Activated naive CD8-positive, alpha-beta T cell (primary cell): ENCODE measurements around the gene SIRPB2.
A peak's percentile ranks its signal among the peaks of the same experiment; 100 is the strongest.

Experiments used
- H3K27ac Mint-ChIP-seq: one replicate; pipeline ENCODE4 v1.8.0; 2021; ENCODE audit warnings: mixed read lengths
- H3K27me3 Mint-ChIP-seq: one replicate; pipeline ENCODE4 v1.8.0; 2021; ENCODE audit warnings: mixed read lengths
- H3K36me3 Mint-ChIP-seq: one replicate; pipeline ENCODE4 v1.8.0; 2021; ENCODE audit warnings: mixed read lengths
- H3K4me1 Mint-ChIP-seq: one replicate; pipeline ENCODE4 v1.8.0; 2021; ENCODE audit warnings: low read depth, mixed read lengths
- H3K4me3 Mint-ChIP-seq: one replicate; pipeline ENCODE4 v1.8.0; 2021; ENCODE audit warnings: mild to moderate bottlenecking, mixed read lengths
- H3K9me3 Mint-ChIP-seq: one replicate; pipeline ENCODE4 v1.8.0; 2021; ENCODE audit warnings: low read depth, mixed read lengths

Gene SIRPB2

GRCh38 chr20:1448081-1448620, 43.1 kb downstream of the SIRPB2 start:
- Mint-ChIP-seq H3K27me3 (no peaks in the 10 kb centered on the region), H3K27ac (no peak overlapping the region), H3K36me3 (peaks cover 19% of the 10 kb centered on the region), H3K9me3 (no peaks in the 10 kb centered on the region), H3K4me3 (no peak overlapping the region), H3K4me1 (no peaks in the 10 kb centered on the region)

DNA sequence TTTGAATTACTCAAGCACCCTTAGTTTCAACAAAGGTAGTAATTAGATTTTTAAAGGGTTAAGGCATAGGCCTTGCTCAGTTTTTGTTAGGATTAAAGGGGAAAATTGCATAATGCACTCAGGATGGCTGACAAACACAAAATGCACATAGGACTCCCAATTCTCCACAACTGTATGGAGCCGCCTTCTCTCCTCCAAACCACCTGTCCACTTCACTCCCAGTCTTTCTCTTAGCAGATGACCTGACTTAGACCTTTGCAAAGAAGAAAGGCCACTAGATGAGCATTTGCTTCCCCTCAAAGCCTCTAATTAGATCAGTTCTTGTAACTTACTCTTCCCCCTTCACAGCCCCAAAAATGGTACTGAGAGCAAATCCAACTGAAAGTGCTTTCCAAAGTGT, 44.7 kb downstream of the SIRPB2 start:
- H3K27me3 Mint-ChIP-seq: no peaks in the 10 kb centered on the region

GRCh38 chr20:1443085-1443484, 48.1 kb downstream of the SIRPB2 start:
- H3K27ac Mint-ChIP-seq: no peak overlapping the region
- H3K9me3 Mint-ChIP-seq: no peaks in the 10 kb centered on the region
- peaks cover 6% of the 10 kb centered on the region for H3K36me3 Mint-ChIP-seq
- no peak overlapping the region for H3K4me3 Mint-ChIP-seq
- H3K4me1 Mint-ChIP-seq: peaks cover 20% of the 10 kb centered on the region
- no peaks in the 10 kb centered on the region for H3K27me3 Mint-ChIP-seq

More for the DNA sequence above, 44.7 kb downstream of the SIRPB2 start:
- H3K36me3 Mint-ChIP-seq: peaks cover 14% of the 10 kb centered on the region
- no peak overlapping the region for H3K4me3 Mint-ChIP-seq
- no peak overlapping the region for H3K27ac Mint-ChIP-seq
- H3K9me3 Mint-ChIP-seq: no peaks in the 10 kb centered on the region
- peaks cover 9% of the 10 kb centered on the region for H3K4me1 Mint-ChIP-seq

DNA sequence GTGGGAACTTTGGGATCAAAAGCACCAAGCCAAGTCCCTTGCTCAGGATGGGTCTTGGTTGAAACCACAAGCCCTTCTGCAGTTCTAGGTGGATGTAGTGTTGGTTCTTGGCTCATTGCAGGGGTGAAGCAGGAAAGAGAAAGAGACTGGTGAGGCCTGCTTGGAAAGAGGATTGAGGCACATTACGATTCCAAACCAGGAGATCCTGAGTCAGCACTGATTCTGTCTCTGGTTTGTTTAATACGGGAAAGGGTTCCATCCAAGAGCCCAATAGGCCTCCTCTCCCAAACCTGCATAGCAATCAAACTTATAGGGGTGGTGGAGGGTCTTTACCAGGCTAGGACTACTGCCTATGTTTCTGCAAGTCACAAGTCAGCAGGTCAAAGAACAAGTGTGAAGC, 48.9 kb downstream of the SIRPB2 start:
- no peak overlapping the region for H3K27ac Mint-ChIP-seq
- H3K4me3 Mint-ChIP-seq: no peak overlapping the region
- no peaks in the 10 kb centered on the region for H3K27me3 Mint-ChIP-seq
- no peaks in the 10 kb centered on the region for H3K9me3 Mint-ChIP-seq
- H3K36me3 Mint-ChIP-seq: peaks cover 8% of the 10 kb centered on the region
- H3K4me1 Mint-ChIP-seq: peaks cover 21% of the 10 kb centered on the region

DNA sequence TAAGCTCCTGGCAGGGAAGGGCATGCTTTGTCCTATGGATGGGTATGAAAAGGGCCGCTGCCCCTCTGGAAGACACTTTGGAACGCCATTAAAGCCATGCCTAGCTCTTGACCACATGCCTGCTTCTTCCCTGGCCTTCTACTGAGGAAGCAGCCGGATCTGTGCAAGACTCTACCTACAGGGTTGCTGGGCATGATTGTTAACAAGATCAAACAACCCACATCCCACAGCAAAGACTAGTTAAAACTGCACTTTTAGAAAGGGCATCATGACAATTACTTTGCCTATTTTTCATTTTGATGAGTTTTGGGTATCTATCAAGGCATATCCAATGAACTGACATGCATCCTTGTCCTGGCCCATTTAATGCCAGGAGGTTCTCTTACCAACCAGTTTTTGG, 50.1 kb downstream of the SIRPB2 start:
- H3K27me3 Mint-ChIP-seq: no peaks in the 10 kb centered on the region
- H3K9me3 Mint-ChIP-seq: no peaks in the 10 kb centered on the region
- no peak overlapping the region for H3K27ac Mint-ChIP-seq
- H3K4me3 Mint-ChIP-seq: no peak overlapping the region
- peaks cover 24% of the 10 kb centered on the region for H3K4me1 Mint-ChIP-seq
- peaks cover 6% of the 10 kb centered on the region for H3K36me3 Mint-ChIP-seq

DNA sequence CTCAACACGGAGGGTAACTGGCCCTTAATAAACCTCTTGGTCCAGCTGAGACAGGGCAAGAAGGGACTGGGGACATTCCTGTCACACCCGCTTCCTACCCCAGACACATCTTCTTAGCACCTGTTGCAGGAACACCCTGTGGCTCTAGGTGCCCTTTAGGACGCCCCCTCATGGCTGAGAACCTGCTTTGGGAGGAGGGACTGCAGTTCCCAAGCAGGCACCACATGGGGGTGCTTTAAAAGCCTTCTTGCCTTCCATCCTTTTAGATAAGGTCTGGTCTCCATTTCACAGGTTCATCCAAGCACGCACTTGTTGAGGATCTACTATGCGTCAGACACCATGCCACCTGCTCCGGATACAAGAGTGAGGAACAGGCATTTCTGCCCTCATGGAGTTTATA, 51.2 kb downstream of the SIRPB2 start:
- Mint-ChIP-seq H3K36me3 (peaks cover 6% of the 10 kb centered on the region), H3K9me3 (no peaks in the 10 kb centered on the region), H3K27me3 (no peaks in the 10 kb centered on the region), H3K4me1 (peaks cover 30% of the 10 kb centered on the region), H3K27ac (no peak overlapping the region), H3K4me3 (no peak overlapping the region)

- H3K36me3 Mint-ChIP-seq: peaks cover 9% of the 10 kb centered on the region
- peaks cover 38% of the 10 kb centered on the region for H3K4me1 Mint-ChIP-seq
- H3K9me3 Mint-ChIP-seq: no peaks in the 10 kb centered on the region
- no peak overlapping the region for H3K4me3 Mint-ChIP-seq
- H3K27ac Mint-ChIP-seq: no peak overlapping the region
- H3K27me3 Mint-ChIP-seq: no peaks in the 10 kb centered on the region
These were observed 52.9 kb downstream of the SIRPB2 start for GRCh38 chr20:1438361-1438760.

GRCh38 chr20:1437235-1437904, 53.9 kb downstream of the SIRPB2 start:
- H3K4me1 Mint-ChIP-seq: peaks cover 38% of the 10 kb centered on the region
- peaks cover 9% of the 10 kb centered on the region for H3K36me3 Mint-ChIP-seq
- no peak overlapping the region for H3K4me3 Mint-ChIP-seq
- H3K27me3 Mint-ChIP-seq: no peaks in the 10 kb centered on the region
- peak overlapping the region; percentile 61 for H3K27ac Mint-ChIP-seq
- H3K9me3 Mint-ChIP-seq: no peaks in the 10 kb centered on the region

DNA sequence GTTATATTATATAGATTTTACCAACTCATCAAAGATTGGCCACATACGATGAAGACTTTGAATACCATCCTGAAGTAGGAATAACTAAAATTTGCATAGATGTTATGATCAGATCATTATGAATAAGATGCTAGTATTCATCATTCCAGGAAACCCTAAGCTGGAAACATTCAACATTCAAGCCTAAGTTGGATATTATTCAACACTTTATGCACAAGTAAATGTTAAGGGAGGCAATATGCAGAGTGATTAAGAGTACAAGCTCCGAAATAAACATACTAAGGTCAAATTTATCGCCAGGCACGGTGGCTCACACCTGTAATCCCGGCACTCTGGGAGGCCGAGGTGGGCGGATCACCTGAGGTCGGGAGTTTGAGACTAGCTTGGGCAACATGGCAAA, 55.0 kb downstream of the SIRPB2 start:
- no peak overlapping the region for H3K27ac Mint-ChIP-seq
- peaks cover 6% of the 10 kb centered on the region for H3K36me3 Mint-ChIP-seq
- H3K4me1 Mint-ChIP-seq: peaks cover 27% of the 10 kb centered on the region
- no peaks in the 10 kb centered on the region for H3K27me3 Mint-ChIP-seq
- no peaks in the 10 kb centered on the region for H3K9me3 Mint-ChIP-seq
- H3K4me3 Mint-ChIP-seq: no peak overlapping the region

DNA sequence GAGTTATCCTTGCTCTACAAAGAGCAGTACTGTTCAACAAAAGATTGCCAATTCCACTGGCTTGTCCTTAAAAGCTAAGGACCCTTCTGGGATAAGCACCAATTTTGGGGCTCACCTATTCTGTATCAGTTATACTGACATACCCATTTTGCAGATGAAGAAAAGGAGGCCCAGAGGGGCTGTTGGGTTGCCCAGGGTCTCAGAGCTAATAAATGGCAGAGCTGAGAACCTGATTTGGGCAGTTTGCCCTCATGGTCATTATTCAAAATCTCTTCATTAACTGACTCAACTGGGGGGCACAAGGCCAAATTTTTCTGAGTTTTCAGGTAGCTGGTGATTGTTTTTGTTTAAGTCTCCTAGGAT, 55.9 kb downstream of the SIRPB2 start:
- Mint-ChIP-seq H3K4me3 (no peak overlapping the region), H3K36me3 (peaks cover 6% of the 10 kb centered on the region), H3K4me1 (peaks cover 21% of the 10 kb centered on the region), H3K27me3 (no peaks in the 10 kb centered on the region), H3K27ac (no peak overlapping the region), H3K9me3 (no peaks in the 10 kb centered on the region)

GRCh38 chr20:1434571-1435336, 56.5 kb downstream of the SIRPB2 start:
- H3K4me3 Mint-ChIP-seq: peak overlapping the region; percentile 2
- no peaks in the 10 kb centered on the region for H3K9me3 Mint-ChIP-seq
- H3K4me1 Mint-ChIP-seq: peaks cover 19% of the 10 kb centered on the region
- no peaks in the 10 kb centered on the region for H3K27me3 Mint-ChIP-seq
- H3K27ac Mint-ChIP-seq: no peak overlapping the region
- peaks cover 6% of the 10 kb centered on the region for H3K36me3 Mint-ChIP-seq

DNA sequence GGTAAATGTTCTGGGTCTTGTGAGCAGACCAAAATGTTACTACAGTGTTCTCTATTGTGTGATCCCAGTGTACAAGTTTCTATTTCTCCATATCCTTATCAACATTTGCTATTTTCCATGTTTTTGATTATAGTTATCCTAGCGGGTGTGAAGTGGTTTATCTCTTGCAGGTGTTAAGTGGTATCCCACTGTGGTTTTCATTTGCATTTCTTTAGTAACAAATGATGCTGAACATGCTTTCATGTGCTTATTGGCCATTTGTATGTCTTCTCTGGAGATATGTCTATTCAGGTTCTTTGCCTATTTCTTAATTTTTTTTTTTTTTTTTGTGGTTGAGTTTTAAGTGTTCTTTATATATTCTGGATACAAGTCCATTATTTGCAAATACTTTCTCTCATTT, 60.1 kb downstream of the SIRPB2 start:
- Mint-ChIP-seq H3K27me3 (no peaks in the 10 kb centered on the region), H3K27ac (no peak overlapping the region), H3K4me3 (no peak overlapping the region), H3K36me3 (peaks cover 3% of the 10 kb centered on the region), H3K4me1 (peaks cover 19% of the 10 kb centered on the region), H3K9me3 (no peaks in the 10 kb centered on the region)

DNA sequence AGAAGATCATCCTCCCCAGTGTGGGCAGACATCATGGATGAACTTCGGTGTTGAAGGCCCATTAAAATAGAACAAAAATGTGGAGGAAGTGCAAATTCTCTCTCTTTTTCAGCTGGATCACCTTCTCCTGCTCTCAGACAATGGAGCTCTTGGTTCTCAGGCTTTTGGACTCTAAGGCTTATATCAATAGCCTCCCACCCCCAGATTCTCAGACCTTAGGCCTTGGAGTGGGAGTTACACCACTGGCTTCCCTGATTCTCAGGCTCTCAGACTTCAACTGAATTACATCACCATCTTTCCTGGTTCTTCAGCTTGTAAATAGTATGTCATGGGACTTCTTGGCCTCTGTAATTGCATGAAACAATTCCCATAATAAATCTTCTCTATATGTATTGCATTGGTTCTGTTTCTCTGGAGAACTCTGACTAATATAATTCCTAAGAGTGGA, 61.2 kb downstream of the SIRPB2 start:
- Mint-ChIP-seq H3K27me3 (no peaks in the 10 kb centered on the region), H3K36me3 (peaks cover 3% of the 10 kb centered on the region), H3K27ac (no peak overlapping the region), H3K4me1 (peaks cover 12% of the 10 kb centered on the region), H3K9me3 (no peaks in the 10 kb centered on the region), H3K4me3 (no peak overlapping the region)

- Mint-ChIP-seq H3K36me3 (no peaks in the 10 kb centered on the region), H3K27ac (no peak overlapping the region), H3K9me3 (no peaks in the 10 kb centered on the region), H3K4me3 (no peak overlapping the region), H3K27me3 (no peaks in the 10 kb centered on the region), H3K4me1 (peaks cover 5% of the 10 kb centered on the region)
These were observed 62.0 kb downstream of the SIRPB2 start for GRCh38 chr20:1429143-1429728.

DNA sequence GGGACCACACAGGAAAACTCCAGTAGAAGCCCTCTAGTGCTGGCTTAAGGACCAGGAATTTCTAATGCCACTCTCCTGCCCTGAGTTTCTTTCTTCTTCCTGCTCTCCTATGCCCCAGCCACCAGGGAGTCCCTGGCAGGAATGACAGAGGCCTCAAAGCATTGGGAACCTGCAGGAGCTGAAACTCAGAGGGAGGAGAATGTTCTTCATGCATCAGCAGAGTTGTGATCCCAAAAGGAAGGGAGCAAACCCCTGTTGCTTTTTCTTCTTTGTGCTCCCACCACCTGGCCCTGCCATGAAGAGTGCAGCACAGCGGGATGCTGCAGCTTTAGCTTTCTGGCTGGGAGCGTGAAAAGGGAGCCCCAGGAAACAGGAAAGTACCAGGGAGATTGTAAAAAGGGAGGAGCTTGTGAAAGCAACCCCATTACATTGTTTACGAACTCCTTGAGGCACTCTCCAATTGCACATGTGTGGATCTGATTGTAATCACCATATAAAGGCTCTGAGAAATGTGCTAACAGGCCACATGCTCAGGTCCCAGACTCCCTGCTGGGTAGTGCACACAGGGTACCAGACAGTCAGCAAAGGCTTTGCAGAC, 63.7 kb downstream of the SIRPB2 start:
- no peaks in the 10 kb centered on the region for H3K36me3 Mint-ChIP-seq
- H3K9me3 Mint-ChIP-seq: no peaks in the 10 kb centered on the region

More for the DNA sequence above, 63.7 kb downstream of the SIRPB2 start:
- H3K27me3 Mint-ChIP-seq: no peaks in the 10 kb centered on the region
- H3K4me3 Mint-ChIP-seq: no peak overlapping the region
- H3K4me1 Mint-ChIP-seq: peaks cover 9% of the 10 kb centered on the region
- no peak overlapping the region for H3K27ac Mint-ChIP-seq
